Ascending aorta (tissue), 2 donors: Measurements from ENCODE around the gene PACRG. TPM values are rescaled to one million over a fixed set of nuclear protein-coding genes. Genes with fewer than 3 reads are reported as not detected.

Source experiments
- DNase-seq, 2 donors: peaks; one replicate each; pipeline ENCODE4 v3.0.0-alpha.2; 2019; ENCODE audit warnings: low spot score in 2 of 2
- H3K27ac ChIP-seq, 2 donors: fragments of 200-600 bp; sonication (generic); one replicate each; pipeline ENCODE4 v1.5.1; 2016 to 2017; ENCODE audit warnings: mild to moderate bottlenecking in 1 of 2
- H3K27me3 ChIP-seq: fragments of 200-600 bp; sonication (generic); one replicate; pipeline ENCODE4 v1.5.1; 2017
- H3K36me3 ChIP-seq, 2 donors: fragments of 200-600 bp; sonication (generic); one replicate each; pipeline ENCODE4 v1.5.1; 2016
- H3K4me1 ChIP-seq, 2 donors: fragments of 200-600 bp; sonication (generic); one replicate each; pipeline ENCODE4 v1.5.1; 2016 to 2017; ENCODE audit warnings: mild to moderate bottlenecking in 1 of 2
- H3K4me3 ChIP-seq, 2 donors: fragments of 200-600 bp; sonication (generic); one replicate each; pipeline ENCODE4 v1.5.1; 2016 to 2017; ENCODE audit warnings: mild to moderate bottlenecking in 1 of 2
- H3K9me3 ChIP-seq, 2 donors: fragments of 200-600 bp; sonication (generic); one replicate each; pipeline ENCODE4 v1.5.1; 2016
- CTCF ChIP-seq, 3 experiments: fragments of 200-600 bp in 2 of 3; fragments of 450-650 bp in 1 of 3; sonication (generic) in 2 of 3; IDR thresholded peaks; one replicate each; pipeline ENCODE4 v1.5.1; 2016 to 2019; ENCODE audit warnings: antibody characterized with exemption in 3 of 3, mild to moderate bottlenecking in 1 of 3, moderate library complexity in 1 of 3
- intact Hi-C: fragments of 100-400 bp; cut with DNase I; formaldehyde crosslinking; loops from one replicate; pipeline ENCODE4 v1.15.1; 2023
- total RNA-seq: library from RNA; depleted of rRNA; stranded (reverse); fragments of >200 nt; gene quantifications from one replicate; pipeline ENCODE4 v1.1.0, GENCODE V29; 2016

PACRG gene
- total RNA-seq, 1 donor from 2014 or later = not detected

DNA sequence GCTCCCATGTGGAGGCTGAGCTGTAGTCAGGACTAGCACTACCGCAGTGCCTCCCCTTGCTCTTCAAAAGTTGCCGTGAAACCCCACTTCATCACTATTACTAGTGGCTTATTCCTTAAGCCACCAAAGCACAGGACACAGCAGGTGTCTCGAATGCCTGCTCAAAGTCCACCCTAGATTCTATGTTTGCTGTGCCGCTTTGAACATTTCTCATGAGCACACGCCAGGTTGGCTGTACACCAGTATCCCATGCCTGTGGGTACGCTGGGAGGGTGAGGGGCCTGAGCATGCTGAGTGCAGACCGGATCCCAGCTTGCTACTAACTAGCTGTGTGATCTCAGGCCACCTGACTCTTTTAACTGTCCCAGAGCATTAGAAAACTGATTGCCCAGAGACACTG, 350.9 kb downstream of the PACRG start:
- no peaks in the 10 kb centered on the region for H3K4me1 ChIP-seq
- no peaks in the 10 kb centered on the region for H3K27me3 ChIP-seq
- no peak overlapping the region for H3K27ac ChIP-seq
- TF ChIP-seq CTCF (IDR thresholded peaks at IDR 0.05) = no peak
- H3K4me3 ChIP-seq = no peak overlapping the region
- no peak for DNase-seq
- intact Hi-C loops = no loop called here
- no peaks in the 10 kb centered on the region for H3K9me3 ChIP-seq
- no peaks in the 10 kb centered on the region for H3K36me3 ChIP-seq

DNA sequence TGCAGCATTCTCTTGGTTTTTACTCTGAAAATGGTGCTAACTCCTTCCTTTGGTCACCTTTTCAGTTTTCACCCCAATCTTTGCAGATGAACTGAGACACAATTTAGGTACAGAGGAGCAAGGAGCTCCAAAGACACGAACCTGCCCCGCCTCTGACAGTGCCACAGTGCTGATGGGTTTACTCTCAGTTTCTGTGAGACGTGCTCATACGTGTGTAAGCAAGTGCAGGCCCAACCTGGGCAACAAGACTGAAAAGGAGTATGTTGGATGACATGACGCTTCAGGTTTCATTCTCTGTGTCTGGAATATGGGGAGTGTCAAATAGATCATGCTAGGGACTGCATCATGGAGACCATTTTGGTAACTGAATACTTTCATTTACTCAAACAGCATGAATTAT, 352.5 kb downstream of the PACRG start:
- intact Hi-C loops = no loop called here
- TF ChIP-seq CTCF (IDR thresholded peaks at IDR 0.05) = no peak
- no peak for DNase-seq
- Histone ChIP-seq H3K4me3 (no peak overlapping the region), H3K4me1 (no peaks in the 10 kb centered on the region), H3K27ac (no peak overlapping the region), H3K36me3 (no peaks in the 10 kb centered on the region), H3K9me3 (no peaks in the 10 kb centered on the region), H3K27me3 (no peaks in the 10 kb centered on the region)

- DNase-seq = no peak
- Histone ChIP-seq H3K27me3 (no peaks in the 10 kb centered on the region), H3K36me3 (no peaks in the 10 kb centered on the region), H3K4me1 (no peaks in the 10 kb centered on the region), H3K9me3 (no peaks in the 10 kb centered on the region), H3K27ac (no peak overlapping the region), H3K4me3 (no peak overlapping the region)
- intact Hi-C loops = no loop called here
- TF ChIP-seq CTCF (IDR thresholded peaks at IDR 0.05) = no peak
Observed at GRCh38 chr6:163083141-163083540, 355.4 kb downstream of the PACRG start.

DNA sequence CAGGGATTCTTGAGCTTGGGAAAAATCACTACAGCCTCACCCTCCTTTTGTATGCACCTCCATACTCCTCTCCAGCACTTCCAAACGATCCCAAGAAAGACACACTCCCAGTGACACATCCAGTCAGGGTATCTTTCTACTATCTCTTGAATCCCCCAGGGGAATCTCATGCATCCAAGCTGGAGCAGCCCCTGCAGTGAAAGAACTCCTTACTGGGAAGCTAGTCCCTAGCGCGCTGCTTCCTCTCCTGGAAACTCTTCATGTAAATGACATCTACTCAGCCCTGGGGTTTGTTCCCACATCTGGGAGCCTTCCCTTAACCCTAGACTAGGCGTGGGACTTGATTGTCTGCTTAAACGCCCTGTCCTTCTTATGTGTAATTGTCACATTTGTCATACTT, 357.7 kb downstream of the PACRG start:
- Histone ChIP-seq H3K9me3 (no peaks in the 10 kb centered on the region), H3K27me3 (no peaks in the 10 kb centered on the region), H3K4me1 (no peaks in the 10 kb centered on the region), H3K4me3 (no peak overlapping the region), H3K36me3 (no peaks in the 10 kb centered on the region), H3K27ac (no peak overlapping the region)
- DNase-seq = no peak
- TF ChIP-seq CTCF (IDR thresholded peaks at IDR 0.05) = no peak
- intact Hi-C loops = no loop called here

DNA sequence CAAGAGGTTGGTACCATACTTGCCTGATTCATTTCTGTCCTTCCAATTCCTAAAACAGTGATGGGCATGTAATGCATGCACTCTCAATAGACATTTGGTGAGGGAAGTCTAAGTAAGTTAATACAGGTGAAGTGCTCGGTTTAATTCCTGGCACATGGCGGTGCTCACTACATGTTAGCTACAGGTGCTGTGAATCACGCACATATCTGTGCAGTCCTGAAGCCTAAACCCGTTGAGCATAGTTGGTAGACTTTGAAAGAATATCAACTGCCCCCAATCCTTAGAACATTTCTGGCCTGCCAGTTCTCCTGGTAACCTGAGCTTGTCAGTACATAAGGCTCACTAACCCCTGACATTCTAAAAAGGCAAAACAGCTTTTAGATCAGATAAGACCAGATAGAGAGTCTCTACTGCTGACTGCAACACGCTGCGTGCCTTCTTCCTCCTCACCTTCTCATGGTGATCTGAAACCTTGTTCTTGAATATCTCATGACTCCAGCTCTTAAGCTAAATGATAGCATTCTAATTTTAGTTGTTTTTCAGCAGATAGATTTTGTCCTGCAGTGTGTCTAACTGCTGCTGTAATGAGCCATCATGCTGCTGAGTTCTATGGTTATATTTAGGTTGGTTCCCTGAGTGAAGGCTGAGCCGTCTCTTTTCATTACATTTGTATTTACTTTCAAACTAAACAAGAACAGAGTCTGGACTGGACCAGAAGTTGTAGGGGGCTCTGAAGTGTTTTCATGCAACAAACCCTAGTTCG, 358.3 kb downstream of the PACRG start:
- Histone ChIP-seq H3K27ac (no peak overlapping the region), H3K36me3 (no peaks in the 10 kb centered on the region), H3K4me1 (no peaks in the 10 kb centered on the region), H3K9me3 (no peaks in the 10 kb centered on the region), H3K27me3 (no peaks in the 10 kb centered on the region), H3K4me3 (no peak overlapping the region)
- DNase-seq = no peak
- intact Hi-C loops = no loop called here
- no peak for TF ChIP-seq CTCF (IDR thresholded peaks at IDR 0.05)

DNA sequence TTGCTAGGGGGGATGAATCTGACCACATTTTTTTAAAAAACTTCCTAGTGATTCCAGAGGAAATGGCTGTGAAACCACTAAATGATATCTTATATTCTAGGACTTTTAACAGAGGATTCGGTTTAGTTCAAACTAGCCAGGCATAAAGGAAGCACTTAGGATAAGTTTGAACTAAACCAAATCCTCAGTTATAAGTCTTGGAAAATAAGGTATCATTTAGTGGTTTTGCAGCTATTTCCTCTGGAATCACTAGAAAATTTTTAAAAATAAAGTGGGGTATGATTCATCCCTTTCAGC, 358.8 kb downstream of the PACRG start:
- no peaks in the 10 kb centered on the region for H3K27me3 ChIP-seq
- intact Hi-C loops = no loop called here
- DNase-seq = no peak
- H3K4me3 ChIP-seq = no peak overlapping the region
- no peaks in the 10 kb centered on the region for H3K9me3 ChIP-seq
- H3K36me3 ChIP-seq = no peaks in the 10 kb centered on the region
- no peak overlapping the region for H3K27ac ChIP-seq
- H3K4me1 ChIP-seq = no peaks in the 10 kb centered on the region
- TF ChIP-seq CTCF (IDR thresholded peaks at IDR 0.05) = no peak
